ENCODE data around the gene CDH18. TPM values are rescaled to one million over a fixed set of nuclear protein-coding genes. Genes with fewer than 3 reads are reported as not detected.

Gene CDH18
- total RNA-seq, 1 experiment from 2014 or later: 0.86 TPM

- TF ChIP-seq CTCF (IDR thresholded peaks at IDR 0.05; ENCODE audit: insufficient read depth in 1 of 2, low read depth in 1 of 2, low read length in 1 of 2, severe bottlenecking in 1 of 2, unreplicated experiment in 1 of 2): no peak
- no peak for DNase-seq
- CTCF ChIA-PET: no interaction called here
- Histone ChIP-seq H3K27me3 (replicated peaks; ENCODE audit: control insufficient read depth, insufficient read depth, low read length) (no peaks in the 10 kb centered on the region), H3K4me1 (no peaks in the 10 kb centered on the region), H3K9me3 (no peaks in the 10 kb centered on the region), H3K36me3 (ENCODE audit: control insufficient read depth, insufficient read depth, low read length) (no peaks in the 10 kb centered on the region), H3K4me3 (ENCODE audit: low read depth, low read length) (no peak overlapping the region)
- Mint-ChIP-seq H3K4me1 (ENCODE audit: low read depth, unreplicated experiment) (no peaks in the 10 kb centered on the region), H3K9me3 (ENCODE audit: unreplicated experiment) (peaks cover 19% of the 10 kb centered on the region), H3K27ac (ENCODE audit: unreplicated experiment) (no peak overlapping the region), H3K4me3 (ENCODE audit: unreplicated experiment) (no peak overlapping the region), H3K27me3 (ENCODE audit: insufficient read depth, unreplicated experiment) (no peaks in the 10 kb centered on the region), H3K36me3 (ENCODE audit: insufficient read depth, unreplicated experiment) (no peaks in the 10 kb centered on the region)
- POLR2A ChIA-PET: no interaction called here
- intact Hi-C loops (cut with micrococcal nuclease; ENCODE audit: unreplicated experiment): no loop called here
- no TSS peak for BruUV-seq (replicated peaks)
Measured at GRCh38 chr5:19753579-19753978, 234.4 kb downstream of the CDH18 start.

- ChIA-PET POLR2A (no interaction called here), CTCF (no interaction called here)
- no peak for TF ChIP-seq CTCF (IDR thresholded peaks at IDR 0.05; ENCODE audit: insufficient read depth in 1 of 2, low read depth in 1 of 2, low read length in 1 of 2, severe bottlenecking in 1 of 2, unreplicated experiment in 1 of 2)
- DNase-seq: no peak
- Mint-ChIP-seq H3K27ac (ENCODE audit: unreplicated experiment) (no peak overlapping the region), H3K4me1 (ENCODE audit: low read depth, unreplicated experiment) (no peaks in the 10 kb centered on the region), H3K9me3 (ENCODE audit: unreplicated experiment) (peaks cover 19% of the 10 kb centered on the region), H3K27me3 (ENCODE audit: insufficient read depth, unreplicated experiment) (no peaks in the 10 kb centered on the region), H3K36me3 (ENCODE audit: insufficient read depth, unreplicated experiment) (no peaks in the 10 kb centered on the region), H3K4me3 (ENCODE audit: unreplicated experiment) (no peak overlapping the region)
- intact Hi-C loops (cut with micrococcal nuclease; ENCODE audit: unreplicated experiment): no loop called here
- no peaks in the 10 kb centered on the region for H3K4me1 ChIP-seq
- BruUV-seq (replicated peaks): no TSS peak
- H3K36me3 ChIP-seq (ENCODE audit: control insufficient read depth, insufficient read depth, low read length): no peaks in the 10 kb centered on the region
- no peak overlapping the region for H3K4me3 ChIP-seq (ENCODE audit: low read depth, low read length)
- no peaks in the 10 kb centered on the region for H3K9me3 ChIP-seq
- no peaks in the 10 kb centered on the region for H3K27me3 ChIP-seq (replicated peaks; ENCODE audit: control insufficient read depth, insufficient read depth, low read length)
Measured at GRCh38 chr5:19751326-19751725, 236.7 kb downstream of the CDH18 start.

GRCh38 chr5:19745247-19745646 is 242.8 kb downstream of the CDH18 start:
- no peak for DNase-seq
- H3K4me3 ChIP-seq (ENCODE audit: low read depth, low read length): no peak overlapping the region
- no TSS peak for BruUV-seq (replicated peaks)
- H3K4me1 ChIP-seq: no peaks in the 10 kb centered on the region; the same call in 1 of the 2 replicates
- intact Hi-C loops (cut with micrococcal nuclease; ENCODE audit: unreplicated experiment): no loop called here
- H3K4me1 Mint-ChIP-seq (ENCODE audit: low read depth, unreplicated experiment): no peaks in the 10 kb centered on the region
- no peak for TF ChIP-seq CTCF (IDR thresholded peaks at IDR 0.05; ENCODE audit: insufficient read depth in 1 of 2, low read depth in 1 of 2, low read length in 1 of 2, severe bottlenecking in 1 of 2, unreplicated experiment in 1 of 2)
- no peaks in the 10 kb centered on the region for H3K9me3 ChIP-seq
- no peaks in the 10 kb centered on the region for H3K36me3 Mint-ChIP-seq (ENCODE audit: insufficient read depth, unreplicated experiment)
- ChIA-PET POLR2A (no interaction called here), CTCF (no interaction called here)
- H3K36me3 ChIP-seq (ENCODE audit: control insufficient read depth, insufficient read depth, low read length): no peaks in the 10 kb centered on the region
- H3K9me3 Mint-ChIP-seq (ENCODE audit: unreplicated experiment): no peaks in the 10 kb centered on the region
- no peaks in the 10 kb centered on the region for H3K27me3 Mint-ChIP-seq (ENCODE audit: insufficient read depth, unreplicated experiment)
- no peak overlapping the region for H3K4me3 Mint-ChIP-seq (ENCODE audit: unreplicated experiment)
- no peak overlapping the region for H3K27ac Mint-ChIP-seq (ENCODE audit: unreplicated experiment)
- no peaks in the 10 kb centered on the region for H3K27me3 ChIP-seq (replicated peaks; ENCODE audit: control insufficient read depth, insufficient read depth, low read length)
